Left kidney (tissue), 2 donors: Measurements from ENCODE around the gene EML6. TPM values are rescaled to one million over a fixed set of nuclear protein-coding genes. Genes with fewer than 3 reads are reported as not detected.

Experiments used
- DNase-seq: peaks from one replicate; pipeline ENCODE4 v3.0.0-alpha.2; 2013
- polyA plus RNA-seq: library from polyadenylated mRNA; unstranded; fragments of 120-200 nt; gene quantifications from one replicate; pipeline ENCODE4 v1.2.1, GENCODE V29; 2013; ENCODE audit not compliant: insufficient read length

EML6 gene
- polyA plus RNA-seq, 1 donor: 20.4 TPM

GRCh38 chr2:54909001-54909400 is 185.5 kb downstream of the EML6 start:
- no peak for DNase-seq

GRCh38 chr2:54912305-54912704 is 188.8 kb downstream of the EML6 start:
- DNase-seq: no peak

- no peak for DNase-seq
Observed at GRCh38 chr2:54912893-54913292, 189.4 kb downstream of the EML6 start.

- DNase-seq: no peak
Observed at GRCh38 chr2:54914637-54915036, 191.2 kb downstream of the EML6 start.

- no peak for DNase-seq
Observed at GRCh38 chr2:54915101-54915500, 191.6 kb downstream of the EML6 start.

- no peak for DNase-seq
Observed at GRCh38 chr2:54916637-54917036, 193.2 kb downstream of the EML6 start.

GRCh38 chr2:54918647-54919280 is 195.3 kb downstream of the EML6 start:
- DNase-seq: no peak

GRCh38 chr2:54920660-54921059 is 197.2 kb downstream of the EML6 start:
- DNase-seq: no peak

- no peak for DNase-seq
Observed at GRCh38 chr2:54924121-54924520, 200.7 kb downstream of the EML6 start.

GRCh38 chr2:54925022-54925421 is 201.6 kb downstream of the EML6 start:
- no peak for DNase-seq

- no peak for DNase-seq
Observed at GRCh38 chr2:54927085-54927750, 203.8 kb downstream of the EML6 start.

- DNase-seq: no peak
Observed at GRCh38 chr2:54927751-54928615, 204.5 kb downstream of the EML6 start.

GRCh38 chr2:54928719-54929118 is 205.3 kb downstream of the EML6 start:
- no peak for DNase-seq

- no peak for DNase-seq
Observed at GRCh38 chr2:54931473-54931872, 208.0 kb downstream of the EML6 start.

- no peak for DNase-seq
Observed at GRCh38 chr2:54935389-54935788, 211.9 kb downstream of the EML6 start.

GRCh38 chr2:54936766-54937165 is 213.3 kb downstream of the EML6 start:
- no peak for DNase-seq

GRCh38 chr2:54939446-54940118 is 216.1 kb downstream of the EML6 start:
- DNase-seq: no peak

GRCh38 chr2:54940723-54941122 is 217.3 kb downstream of the EML6 start:
- DNase-seq: no peak

GRCh38 chr2:54941248-54941984 is 218.0 kb downstream of the EML6 start:
- no peak for DNase-seq

- DNase-seq: no peak
Observed at GRCh38 chr2:54942373-54942772, 218.9 kb downstream of the EML6 start.

- no peak for DNase-seq
Observed at GRCh38 chr2:54944724-54945326, 221.4 kb downstream of the EML6 start.
